ENCODE measurements around the gene COA4. TPM values are rescaled to one million over a fixed set of nuclear protein-coding genes. Genes with fewer than 3 reads are reported as not detected.

Gene COA4
- total RNA-seq, 1 donor from 2014 or later = 48.1 TPM

DNA sequence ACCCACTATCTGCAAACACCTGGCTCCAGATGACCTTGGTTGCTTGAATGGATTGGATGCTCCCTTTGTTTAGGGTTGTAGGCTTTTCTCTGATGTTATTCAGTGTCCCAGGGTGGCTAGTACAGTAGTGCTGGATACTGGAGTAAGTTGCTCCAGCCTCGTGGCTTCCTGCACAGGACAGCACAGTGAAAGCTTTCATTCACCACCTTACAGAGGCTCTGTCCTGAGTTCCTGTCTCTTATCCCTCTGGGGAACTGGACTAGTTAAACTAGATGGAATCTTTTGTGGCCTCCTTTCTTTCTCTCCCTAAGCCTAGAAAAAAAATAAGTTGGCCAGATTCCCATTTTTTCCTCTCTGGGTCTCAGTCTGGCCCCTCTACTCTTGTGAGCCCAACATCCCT, 46.4 kb downstream of the COA4 start:
- Histone ChIP-seq H3K4me1 (no peaks in the 10 kb centered on the region), H3K27me3 (no peaks in the 10 kb centered on the region), H3K4me3 (no peak overlapping the region), H3K9me3 (no peaks in the 10 kb centered on the region), H3K27ac (no peak overlapping the region), H3K36me3 (peaks cover 40% of the 10 kb centered on the region)
- intact Hi-C loops (cut with DNase I) = no loop called here
- no peak for DNase-seq
- ATAC-seq = no peak
- TF ChIP-seq, protein P1, sequence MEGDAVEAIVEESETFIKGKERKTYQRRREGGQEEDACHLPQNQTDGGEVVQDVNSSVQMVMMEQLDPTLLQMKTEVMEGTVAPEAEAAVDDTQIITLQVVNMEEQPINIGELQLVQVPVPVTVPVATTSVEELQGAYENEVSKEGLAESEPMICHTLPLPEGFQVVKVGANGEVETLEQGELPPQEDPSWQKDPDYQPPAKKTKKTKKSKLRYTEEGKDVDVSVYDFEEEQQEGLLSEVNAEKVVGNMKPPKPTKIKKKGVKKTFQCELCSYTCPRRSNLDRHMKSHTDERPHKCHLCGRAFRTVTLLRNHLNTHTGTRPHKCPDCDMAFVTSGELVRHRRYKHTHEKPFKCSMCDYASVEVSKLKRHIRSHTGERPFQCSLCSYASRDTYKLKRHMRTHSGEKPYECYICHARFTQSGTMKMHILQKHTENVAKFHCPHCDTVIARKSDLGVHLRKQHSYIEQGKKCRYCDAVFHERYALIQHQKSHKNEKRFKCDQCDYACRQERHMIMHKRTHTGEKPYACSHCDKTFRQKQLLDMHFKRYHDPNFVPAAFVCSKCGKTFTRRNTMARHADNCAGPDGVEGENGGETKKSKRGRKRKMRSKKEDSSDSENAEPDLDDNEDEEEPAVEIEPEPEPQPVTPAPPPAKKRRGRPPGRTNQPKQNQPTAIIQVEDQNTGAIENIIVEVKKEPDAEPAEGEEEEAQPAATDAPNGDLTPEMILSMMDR (IDR thresholded peaks at IDR 0.05) = no peak

Other genes with a start within 250 kb of the COA4 start
- 30.5 TPM for gene PLEKHB1, start 230.3 kb downstream of the COA4 start, total RNA-seq
- gene RAB6A, start 115.8 kb downstream of the COA4 start, total RNA-seq = 137 TPM
- 21.4 TPM for gene MRPL48, start 89.0 kb downstream of the COA4 start, total RNA-seq
- gene PAAF1, start 153 bp upstream of the COA4 start, total RNA-seq = 13.9 TPM
- gene DNAJB13, start 74.2 kb upstream of the COA4 start, total RNA-seq = not detected
- gene UCP2, start 106.0 kb upstream of the COA4 start, total RNA-seq = 56.3 TPM
- 2.6 TPM for gene UCP3, start 132.2 kb upstream of the COA4 start, total RNA-seq